AG04449 (cell line): ENCODE results near the gene ELOF1.

Experiments
- CTCF ChIA-PET: fragments of 350-600 bp; formaldehyde crosslinking; extraction: SDS; loops from one replicate; lab custom pipeline; 2021; ENCODE audit warnings: antibody characterized with exemption; lab: Yijun Ruan, JAX
- POLR2A ChIA-PET: fragments of 400-600, 350-600 bp; formaldehyde crosslinking; extraction: SDS; loops from one replicate; lab custom pipeline; 2020; ENCODE audit warnings: antibody characterized with exemption, inconsistent platforms; lab: Yijun Ruan, JAX
- DNase-seq: peaks from one replicate; pipeline ENCODE4 v3.0.0-alpha.2; 2010; ENCODE audit warnings: low read depth, low spot score
- H3K4me3 ChIP-seq: 2 replicates; pipeline ENCODE4 v1.5.1; 2011; ENCODE audit warnings: low read depth, mild to moderate bottlenecking, control low read depth, low read length
- TF ChIP-seq, protein P1 (sequence below): IDR thresholded peaks from one replicate; pipeline ENCODE4 v1.5.1; 2011; ENCODE audit warnings: mild to moderate bottlenecking, moderate library complexity, low read length, control low read depth, inconsistent platforms; ENCODE audit not compliant: insufficient read depth; ENCODE audit errors: missing control alignments

Gene ELOF1

DNA sequence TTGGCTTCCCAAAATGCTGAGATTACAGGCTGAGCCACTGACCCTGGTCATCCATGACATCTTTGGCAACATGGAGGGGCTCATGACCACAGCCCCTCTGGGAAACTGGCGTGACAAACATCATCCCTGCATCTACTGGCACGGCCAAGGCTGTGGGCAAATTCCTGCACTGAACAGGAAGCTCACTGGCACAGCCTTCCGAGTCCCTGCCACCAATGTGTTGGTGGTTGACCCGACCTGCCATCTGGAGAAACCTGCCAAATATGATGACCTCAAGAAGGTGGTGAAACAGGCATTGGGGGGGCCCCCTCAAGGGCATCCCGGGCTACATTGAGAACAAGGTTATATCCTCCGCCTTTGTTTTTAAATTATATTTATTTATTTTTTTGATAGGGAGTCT is 27.3 kb upstream of the ELOF1 start:
- TF ChIP-seq, protein P1, sequence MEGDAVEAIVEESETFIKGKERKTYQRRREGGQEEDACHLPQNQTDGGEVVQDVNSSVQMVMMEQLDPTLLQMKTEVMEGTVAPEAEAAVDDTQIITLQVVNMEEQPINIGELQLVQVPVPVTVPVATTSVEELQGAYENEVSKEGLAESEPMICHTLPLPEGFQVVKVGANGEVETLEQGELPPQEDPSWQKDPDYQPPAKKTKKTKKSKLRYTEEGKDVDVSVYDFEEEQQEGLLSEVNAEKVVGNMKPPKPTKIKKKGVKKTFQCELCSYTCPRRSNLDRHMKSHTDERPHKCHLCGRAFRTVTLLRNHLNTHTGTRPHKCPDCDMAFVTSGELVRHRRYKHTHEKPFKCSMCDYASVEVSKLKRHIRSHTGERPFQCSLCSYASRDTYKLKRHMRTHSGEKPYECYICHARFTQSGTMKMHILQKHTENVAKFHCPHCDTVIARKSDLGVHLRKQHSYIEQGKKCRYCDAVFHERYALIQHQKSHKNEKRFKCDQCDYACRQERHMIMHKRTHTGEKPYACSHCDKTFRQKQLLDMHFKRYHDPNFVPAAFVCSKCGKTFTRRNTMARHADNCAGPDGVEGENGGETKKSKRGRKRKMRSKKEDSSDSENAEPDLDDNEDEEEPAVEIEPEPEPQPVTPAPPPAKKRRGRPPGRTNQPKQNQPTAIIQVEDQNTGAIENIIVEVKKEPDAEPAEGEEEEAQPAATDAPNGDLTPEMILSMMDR = no peak
- ChIA-PET POLR2A (no interaction called here), CTCF (interaction anchor here (0.6 to 14.8 kb wide), 7 partner anchors 8 to 92 kb away, joined by 3 to 123 read pairs (median 9); partner anchors contain the start of genes ACP5 and ELOF1)
- no peak overlapping the region for H3K4me3 ChIP-seq
- DNase-seq = no peak

DNA sequence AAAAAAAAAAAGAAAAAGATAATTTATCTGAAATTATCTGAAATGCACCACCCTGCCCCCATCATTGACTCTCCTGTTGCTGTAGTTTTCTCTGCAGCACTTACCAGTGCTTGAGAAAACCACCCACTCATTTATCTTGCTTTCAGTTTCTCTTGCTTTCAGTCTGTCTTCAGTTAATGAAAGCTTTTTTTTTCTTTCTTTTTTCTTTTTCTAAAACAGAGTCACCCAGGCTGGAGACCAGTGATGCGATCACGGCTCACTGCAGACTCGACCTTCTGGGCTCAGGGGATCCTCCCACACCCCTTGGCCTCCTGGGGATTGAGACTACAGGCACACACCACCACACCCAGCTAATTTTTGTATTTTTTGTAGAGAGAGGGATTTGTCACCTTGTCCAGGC is 22.7 kb upstream of the ELOF1 start:
- POLR2A ChIA-PET = no interaction called here
- CTCF ChIA-PET = interaction anchor here (2.0 to 14.8 kb wide), 3 partner anchors 9 to 99 kb away, joined by 4 to 123 read pairs (median 5); partner anchors contain the start of gene ELOF1
- TF ChIP-seq, protein P1 = no peak
- H3K4me3 ChIP-seq = no peak overlapping the region
- no peak for DNase-seq

DNA sequence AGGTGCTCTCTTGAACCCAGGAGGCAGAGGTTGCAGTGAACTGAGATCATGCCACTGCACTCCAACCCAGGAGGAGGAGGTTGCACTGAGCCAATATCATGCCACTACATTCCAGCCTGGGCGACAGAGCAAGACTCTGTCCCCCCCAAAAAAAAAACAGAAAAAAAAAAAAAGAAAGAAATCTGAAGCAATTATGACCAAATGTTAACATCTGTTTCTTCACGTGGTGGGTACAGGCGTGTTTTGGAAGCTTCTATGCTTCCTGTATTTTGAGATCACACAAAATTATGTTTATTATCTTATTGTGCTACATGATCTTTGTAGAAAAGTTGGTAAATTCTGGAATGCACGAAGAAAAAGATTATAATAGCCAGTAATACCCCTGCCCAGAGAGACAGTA is 21.1 kb upstream of the ELOF1 start:
- CTCF ChIA-PET = interaction anchor here (0.9 to 14.8 kb wide), 6 partner anchors 9 to 98 kb away, joined by 3 to 123 read pairs (median 4); partner anchors contain the start of gene ELOF1
- DNase-seq = no peak
- TF ChIP-seq, protein P1 = no peak
- POLR2A ChIA-PET = no interaction called here
- H3K4me3 ChIP-seq = no peak overlapping the region

DNA sequence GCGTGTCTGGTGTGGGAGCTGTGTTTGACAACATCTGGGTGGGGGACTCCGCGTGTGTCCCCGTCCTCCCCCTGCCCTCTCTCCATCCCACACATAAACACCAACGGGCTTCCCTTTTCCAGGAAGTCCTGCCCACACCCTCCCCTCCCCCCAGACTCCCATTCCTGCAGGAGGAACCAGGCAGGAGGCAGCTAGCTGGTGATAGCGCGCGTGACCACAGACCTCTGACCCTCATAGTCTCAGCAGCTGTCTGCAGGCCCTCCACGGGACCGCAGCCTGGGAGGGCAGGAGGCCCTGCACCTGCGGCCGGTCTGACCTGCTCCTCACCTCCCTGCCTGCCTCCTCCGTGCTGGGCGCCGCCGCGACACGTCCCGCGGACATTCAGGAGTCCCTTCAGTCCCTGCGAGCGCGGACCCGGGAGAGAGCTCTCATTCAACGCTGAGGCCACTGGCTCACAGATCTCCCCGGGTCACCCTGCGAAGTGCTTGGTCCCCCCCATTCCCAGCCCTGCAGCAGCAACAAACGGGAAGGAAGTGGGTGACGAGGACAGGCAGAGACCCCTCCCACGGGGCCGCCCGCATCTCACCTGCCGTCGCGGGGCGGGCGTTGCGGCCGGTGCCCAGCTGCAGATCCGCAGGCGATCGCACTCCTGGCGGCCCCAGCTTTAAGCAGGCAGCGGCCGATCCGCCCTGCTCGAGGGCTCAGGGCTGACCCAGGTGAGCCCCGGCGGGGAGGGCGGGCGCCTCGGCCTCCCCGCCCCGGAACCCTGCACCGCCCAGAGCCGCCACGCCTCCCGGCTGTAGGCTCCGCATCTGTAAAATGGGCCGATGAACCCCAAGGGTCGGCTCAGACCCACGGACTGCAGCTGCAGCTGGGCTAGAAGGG is 19.5 kb upstream of the ELOF1 start:
- TF ChIP-seq, protein P1 = no peak
- no peak for DNase-seq
- no peak overlapping the region for H3K4me3 ChIP-seq
- POLR2A ChIA-PET = interaction anchor here (1.0 kb wide), 1 partner anchor 19 kb away, joined by 3 read pairs; no protein-coding TSS in a partner anchor
- CTCF ChIA-PET = interaction anchor here (1.4 to 14.8 kb wide), 3 partner anchors 9 to 17 kb away, joined by 6 to 123 read pairs (median 12); partner anchors contain the start of gene ELOF1

DNA sequence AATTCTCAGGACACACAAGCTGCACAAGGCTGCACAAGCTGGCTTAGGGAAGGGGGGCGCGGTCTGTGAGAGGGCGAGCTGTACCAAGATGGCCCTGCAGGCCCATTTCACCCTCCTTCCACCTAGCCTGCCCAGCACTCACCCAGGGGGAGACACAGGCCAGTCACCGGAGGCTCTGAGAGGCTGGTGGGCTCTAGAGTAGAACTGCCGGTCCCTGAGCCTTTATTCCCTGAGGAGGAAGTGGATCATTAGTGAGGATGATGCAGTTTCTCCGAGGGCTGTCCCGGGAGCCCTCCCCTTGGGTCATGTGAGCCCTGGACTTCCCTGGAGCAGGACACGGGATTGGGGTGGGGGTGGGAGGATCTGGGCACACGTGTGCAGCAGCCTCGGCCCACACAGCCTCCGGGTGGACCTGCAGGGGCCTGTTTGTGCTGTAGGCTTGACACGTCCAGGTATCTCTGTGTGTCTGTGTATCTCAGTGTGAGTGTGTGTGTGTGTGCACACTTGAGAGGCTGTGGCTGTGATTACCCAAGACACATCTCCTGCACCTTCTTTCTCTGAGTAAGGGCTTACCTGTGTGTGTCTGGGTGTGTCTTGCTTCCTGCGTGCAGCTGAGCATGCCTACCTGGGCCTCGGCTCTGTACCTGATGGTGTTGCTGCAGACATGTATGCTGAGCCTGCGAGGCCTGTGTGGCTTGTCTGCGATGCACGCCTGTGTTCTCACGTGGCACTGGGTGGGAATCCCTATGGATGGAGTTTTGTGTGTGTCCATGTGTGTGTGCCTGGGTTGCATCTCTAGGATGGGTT is 18.6 kb upstream of the ELOF1 start, which contains the start of gene ACP5:
Gene ACP5 (minus strand): TSS at position 195 of the 807 bp plus-strand sequence. CDS start 328 bp downstream, outside the sequence.
- POLR2A ChIA-PET = no interaction called here

More for the DNA sequence above, 18.6 kb upstream of the ELOF1 start, which contains the start of gene ACP5:
- TF ChIP-seq, protein P1 = no peak
- H3K4me3 ChIP-seq = no peak within 1 kb of the TSS
- CTCF ChIA-PET = interaction anchor here (1.4 to 14.8 kb wide), 3 partner anchors 10 to 16 kb away, joined by 6 to 123 read pairs (median 12); partner anchors contain the start of gene ELOF1
- no peak for DNase-seq
